Measurements from ENCODE around the gene CDPF1.

- TF ChIP-seq POLR2A (IDR thresholded peaks at IDR 0.05; ENCODE audit: borderline replicate concordance, extremely low read depth, insufficient read depth, insufficient read length): no peak
- no peak for TF ChIP-seq JUND (IDR thresholded peaks at IDR 0.05)
- TF ChIP-seq CTCF (IDR thresholded peaks at IDR 0.05 in 2 of 3, conservative IDR thresholded peaks at IDR 0.05 in 1 of 3; ENCODE audit: borderline replicate concordance in 1 of 3, insufficient read depth in 1 of 3, low read depth in 2 of 3, low read length in 2 of 3): no peak
- TF ChIP-seq RAD21 (IDR thresholded peaks at IDR 0.05; ENCODE audit: low read depth): no peak
- TF ChIP-seq EZH2 (IDR thresholded peaks at IDR 0.05): no peak
- TF ChIP-seq TCF7L2 (IDR thresholded peaks at IDR 0.05; ENCODE audit: borderline replicate concordance, extremely low read depth, insufficient read depth, insufficient read length): no peak
- TF ChIP-seq ZBTB33 (IDR thresholded peaks at IDR 0.05; ENCODE audit: extremely low read depth, insufficient replicate concordance, low read length): no peak
- TF ChIP-seq REST (IDR thresholded peaks at IDR 0.05; ENCODE audit: low read depth): no peak
- TF ChIP-seq MAX (IDR thresholded peaks at IDR 0.05): no peak
- no peak for TF ChIP-seq CBX3 (IDR thresholded peaks at IDR 0.05; ENCODE audit: low read depth)
- TF ChIP-seq ATF3 (IDR thresholded peaks at IDR 0.05): no peak
- no peak for TF ChIP-seq ELF1 (IDR thresholded peaks at IDR 0.05; ENCODE audit: borderline replicate concordance, low read depth)
These were observed 39.3 kb upstream of the CDPF1 start for GRCh38 chr22:46289244-46289891.

Data from HCT116 (cell line).